Measurements from ENCODE around the gene BAHCC1. TPM values are rescaled to one million over a fixed set of nuclear protein-coding genes. Genes with fewer than 3 reads are reported as not detected.

The BAHCC1 gene
- total and polyA plus RNA-seq, 2 donors (not counting 3 experiments of a cell fraction or from before 2014, with no cell fraction given): 4.7 to 11.6 TPM

DNA sequence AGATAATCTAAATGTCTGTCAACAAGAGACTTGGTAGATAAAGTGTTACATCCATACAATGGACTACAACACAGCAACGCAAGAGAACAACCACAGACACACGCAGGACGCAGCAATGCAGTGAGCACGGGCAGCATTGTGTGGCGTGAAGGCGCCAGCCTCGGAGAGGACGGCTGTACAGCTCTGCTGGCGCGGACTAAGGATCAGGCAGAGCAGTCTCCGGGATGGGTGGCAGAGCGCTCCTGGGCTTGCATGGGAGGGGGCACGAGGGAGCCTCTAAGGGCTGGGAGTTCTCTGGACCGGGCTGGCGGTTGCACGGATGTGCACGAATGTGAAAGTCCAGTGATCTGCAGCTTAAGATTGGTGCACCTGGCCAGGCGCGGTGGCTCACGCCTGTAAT is 82.9 kb downstream of the BAHCC1 start:
- H3K79me2 ChIP-seq (ENCODE audit: control insufficient read depth, insufficient read depth, low read length): no peaks in the 10 kb centered on the region
- CTCF ChIA-PET: no interaction called here
- H3K36me3 ChIP-seq (ENCODE audit: control insufficient read depth in 2 of 2, extremely low read depth in 1 of 2, insufficient read depth in 2 of 2, low read length in 2 of 2): no peaks in the 10 kb centered on the region
- dilution Hi-C loops (cut with MboI; ENCODE audit: extremely low pct_ligation_motif_present, low sequenced_read_pairs) (no loop called here), intact Hi-C loops (cut with micrococcal nuclease) (no loop called here)
- no peak overlapping the region for H3K4me2 ChIP-seq (ENCODE audit: insufficient read depth, low read length)
- H3K9me3 ChIP-seq (replicated peaks; ENCODE audit: control insufficient read depth, insufficient read depth, low read length): no peaks in the 10 kb centered on the region
- FAIRE-seq (no peak), DNase-seq (ENCODE audit: low read depth, low spot score) (no peak)
- H3K4me1 ChIP-seq (ENCODE audit: control insufficient read depth, extremely low read depth, insufficient read depth, low read length): peaks cover 4% of the 10 kb centered on the region
- BruUV-seq (replicated peaks): no TSS peak
- H3K9ac ChIP-seq (replicated peaks; ENCODE audit: extremely low read depth, insufficient read depth, low read length): no peak overlapping the region
- no peak overlapping the region for H3K27ac ChIP-seq (ENCODE audit: insufficient read depth, low read depth, low read length)
- H3K4me3 ChIP-seq (replicated peaks in 1 of 3; ENCODE audit: insufficient read depth in 1 of 3, low read depth in 1 of 3, low read length in 3 of 3): no peak overlapping the region
- POLR2A ChIA-PET: no interaction called here
- no peak overlapping the region for H2AFZ ChIP-seq (ENCODE audit: low read depth, low read length)
- H4K20me1 ChIP-seq (replicated peaks; ENCODE audit: control insufficient read depth, extremely low read depth, insufficient read depth, low read length): no peaks in the 10 kb centered on the region
- no peak for TF ChIP-seq MYC (IDR thresholded peaks at IDR 0.05; ENCODE audit: low read depth, low read length)
- no peak for TF ChIP-seq JUN (IDR thresholded peaks at IDR 0.05; ENCODE audit: borderline replicate concordance, insufficient read depth, insufficient read length, low read depth)
- TF ChIP-seq, protein P1, sequence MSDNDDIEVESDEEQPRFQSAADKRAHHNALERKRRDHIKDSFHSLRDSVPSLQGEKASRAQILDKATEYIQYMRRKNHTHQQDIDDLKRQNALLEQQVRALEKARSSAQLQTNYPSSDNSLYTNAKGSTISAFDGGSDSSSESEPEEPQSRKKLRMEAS (IDR thresholded peaks at IDR 0.05; ENCODE audit: insufficient read depth, insufficient read length): no peak
- TF ChIP-seq FOS (IDR thresholded peaks at IDR 0.05; ENCODE audit: borderline replicate concordance, insufficient read depth, low read length): no peak
- TF ChIP-seq POLR2AphosphoS5 (IDR thresholded peaks at IDR 0.05; ENCODE audit: insufficient read depth, low read depth, low read length): no peak
- TF ChIP-seq EZH2 (IDR thresholded peaks at IDR 0.05; ENCODE audit: borderline replicate concordance, low read depth, low read length, severe bottlenecking): no peak
- TF ChIP-seq GATA2 (IDR thresholded peaks at IDR 0.05; ENCODE audit: insufficient read depth, insufficient read length, low read depth, low read length): no peak
- TF ChIP-seq, protein P2, sequence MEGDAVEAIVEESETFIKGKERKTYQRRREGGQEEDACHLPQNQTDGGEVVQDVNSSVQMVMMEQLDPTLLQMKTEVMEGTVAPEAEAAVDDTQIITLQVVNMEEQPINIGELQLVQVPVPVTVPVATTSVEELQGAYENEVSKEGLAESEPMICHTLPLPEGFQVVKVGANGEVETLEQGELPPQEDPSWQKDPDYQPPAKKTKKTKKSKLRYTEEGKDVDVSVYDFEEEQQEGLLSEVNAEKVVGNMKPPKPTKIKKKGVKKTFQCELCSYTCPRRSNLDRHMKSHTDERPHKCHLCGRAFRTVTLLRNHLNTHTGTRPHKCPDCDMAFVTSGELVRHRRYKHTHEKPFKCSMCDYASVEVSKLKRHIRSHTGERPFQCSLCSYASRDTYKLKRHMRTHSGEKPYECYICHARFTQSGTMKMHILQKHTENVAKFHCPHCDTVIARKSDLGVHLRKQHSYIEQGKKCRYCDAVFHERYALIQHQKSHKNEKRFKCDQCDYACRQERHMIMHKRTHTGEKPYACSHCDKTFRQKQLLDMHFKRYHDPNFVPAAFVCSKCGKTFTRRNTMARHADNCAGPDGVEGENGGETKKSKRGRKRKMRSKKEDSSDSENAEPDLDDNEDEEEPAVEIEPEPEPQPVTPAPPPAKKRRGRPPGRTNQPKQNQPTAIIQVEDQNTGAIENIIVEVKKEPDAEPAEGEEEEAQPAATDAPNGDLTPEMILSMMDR (IDR thresholded peaks at IDR 0.05; ENCODE audit: extremely low read depth in 1 of 2, insufficient read depth in 1 of 2, low read depth in 1 of 2, low read length in 2 of 2): no peak
- no peak for TF ChIP-seq POLR2A (IDR thresholded peaks at IDR 0.05; ENCODE audit: low read depth, low read length)
- H3K27me3 ChIP-seq (ENCODE audit: control insufficient read depth in 2 of 2, insufficient read depth in 2 of 2, low read length in 2 of 2): peaks cover 0 to 1% of the 10 kb centered on the region in 2 experiments
- no peaks in the 10 kb centered on the region for H3K9me1 ChIP-seq (replicated peaks; ENCODE audit: control insufficient read depth, extremely low read depth, insufficient read depth, low read length)

All from endothelial cell of umbilical vein (primary cell).